Hematopoietic multipotent progenitor cell treated with erythropoietin and hydrocortisone succinate and interleukin-3 and kit ligand, for 6 days (in vitro differentiated cells): Measurements from ENCODE around the gene ZFHX2.
A peak's percentile ranks its signal among the peaks of the same experiment; 100 is the strongest.
"Not testable (repeated sequence)": the region's sequence is repeated elsewhere in the genome, so short reads cannot be mapped to it uniquely, and the experiment has no call there.

Experiments
- DNase-seq: peaks from one replicate; pipeline ENCODE4 v3.0.0-alpha.2; 2015

Gene ZFHX2

DNA sequence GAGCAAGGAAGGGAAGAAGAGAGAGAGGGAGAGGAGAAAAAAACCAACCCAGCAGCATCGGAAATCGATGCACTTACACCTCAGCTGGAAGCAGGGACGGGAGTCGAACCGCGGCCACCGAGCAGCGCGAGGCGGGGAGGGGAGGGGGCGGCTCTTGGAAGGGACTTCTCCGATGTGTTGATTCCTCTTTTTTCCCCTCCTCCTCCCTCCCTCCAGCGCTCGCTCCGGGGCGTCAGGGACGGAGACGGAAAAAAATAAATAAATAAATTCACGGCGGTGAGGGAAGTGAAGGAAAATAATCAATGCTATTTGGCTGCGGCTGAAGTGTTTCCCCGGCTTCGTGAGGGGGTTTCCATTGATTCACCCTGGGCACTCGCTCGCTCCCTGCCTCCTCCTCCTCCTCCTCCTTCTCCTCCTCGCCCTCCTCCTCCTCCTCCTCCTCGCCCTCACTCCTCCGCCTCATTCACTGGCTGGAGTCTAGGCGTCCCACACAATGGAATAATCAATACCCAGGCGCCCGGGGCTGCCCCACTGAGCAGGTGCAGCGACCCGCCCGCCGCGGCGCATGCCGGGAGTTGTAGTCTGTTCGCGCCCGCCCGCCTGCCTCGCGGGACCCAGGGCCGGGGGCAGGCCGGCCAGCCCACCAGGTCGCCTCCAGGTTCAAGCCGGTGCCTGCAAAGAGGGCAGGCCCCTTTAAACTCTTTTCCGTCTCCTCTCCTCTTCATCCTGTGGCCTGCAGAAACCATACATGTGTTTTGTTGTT is at the start of gene ZFHX2:
Gene ZFHX2 (minus strand): TSS at position 500 of the 763 bp plus-strand sequence. CDS start 16,440 bp downstream, outside the sequence.
- peak; percentile 85 for DNase-seq

DNA sequence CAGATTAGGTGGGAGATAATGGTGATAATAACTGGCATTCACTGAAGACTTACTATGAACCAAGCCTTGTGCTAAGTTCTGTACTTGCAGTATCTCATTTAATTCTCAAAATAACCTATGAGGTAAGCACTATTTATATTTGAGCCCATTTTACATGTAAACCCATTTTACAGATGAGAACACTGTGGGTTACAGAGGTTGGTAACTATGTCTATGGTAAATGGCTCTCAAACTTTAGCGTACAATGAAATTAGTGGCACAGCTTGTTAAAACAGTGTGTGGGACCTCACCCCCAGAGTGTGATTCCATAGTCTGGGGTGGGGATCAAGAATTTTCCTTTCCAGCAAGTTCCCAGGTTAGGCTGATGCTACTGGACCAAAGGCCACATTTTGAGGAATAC is 49.2 kb upstream of the ZFHX2 start:
- no peak for DNase-seq

DNA sequence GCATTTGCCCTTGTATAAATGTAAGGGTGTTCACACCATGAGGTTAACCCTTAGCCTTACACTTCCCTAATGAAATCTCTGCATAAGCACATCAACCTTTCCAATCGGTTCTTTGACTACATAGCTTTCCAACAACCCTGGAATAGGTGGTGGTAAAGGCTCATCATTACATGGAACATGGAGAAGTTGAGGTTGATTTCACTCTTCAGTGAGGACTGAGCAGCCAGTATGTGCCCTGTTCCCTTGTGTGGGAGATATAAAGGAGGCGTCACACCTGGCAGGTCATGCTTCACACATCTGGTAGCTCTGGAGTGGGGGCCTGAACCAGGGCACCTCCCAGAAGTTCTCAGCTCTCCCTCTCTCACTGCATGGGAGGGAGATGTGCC is 48.8 kb upstream of the ZFHX2 start:
- no peak for DNase-seq

DNA sequence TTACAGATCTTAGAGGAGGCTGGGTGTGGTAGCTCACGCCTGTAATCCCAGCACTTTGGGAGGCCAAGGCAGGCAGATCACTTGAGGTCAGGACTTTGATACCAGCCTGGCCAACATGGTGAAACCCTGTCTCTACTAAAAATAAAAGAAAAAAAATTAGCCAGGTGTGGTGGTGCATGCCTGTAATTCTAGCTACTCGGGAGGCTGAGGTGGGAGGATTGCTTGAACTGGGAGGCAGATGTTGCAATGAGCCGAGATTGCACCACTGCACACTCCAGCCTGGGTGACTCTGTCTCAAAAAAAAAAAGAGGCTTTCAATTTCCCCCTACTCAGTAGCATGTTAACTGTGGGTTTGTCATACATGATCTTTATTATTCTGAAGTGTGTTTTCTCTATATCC is 42.6 kb upstream of the ZFHX2 start:
- not testable (repeated sequence) for DNase-seq

- no peak for DNase-seq
Observed at GRCh38 chr14:23590198-23590597, 38.6 kb upstream of the ZFHX2 start.

GRCh38 chr14:23589606-23590005 is 38.0 kb upstream of the ZFHX2 start:
- no peak for DNase-seq

DNA sequence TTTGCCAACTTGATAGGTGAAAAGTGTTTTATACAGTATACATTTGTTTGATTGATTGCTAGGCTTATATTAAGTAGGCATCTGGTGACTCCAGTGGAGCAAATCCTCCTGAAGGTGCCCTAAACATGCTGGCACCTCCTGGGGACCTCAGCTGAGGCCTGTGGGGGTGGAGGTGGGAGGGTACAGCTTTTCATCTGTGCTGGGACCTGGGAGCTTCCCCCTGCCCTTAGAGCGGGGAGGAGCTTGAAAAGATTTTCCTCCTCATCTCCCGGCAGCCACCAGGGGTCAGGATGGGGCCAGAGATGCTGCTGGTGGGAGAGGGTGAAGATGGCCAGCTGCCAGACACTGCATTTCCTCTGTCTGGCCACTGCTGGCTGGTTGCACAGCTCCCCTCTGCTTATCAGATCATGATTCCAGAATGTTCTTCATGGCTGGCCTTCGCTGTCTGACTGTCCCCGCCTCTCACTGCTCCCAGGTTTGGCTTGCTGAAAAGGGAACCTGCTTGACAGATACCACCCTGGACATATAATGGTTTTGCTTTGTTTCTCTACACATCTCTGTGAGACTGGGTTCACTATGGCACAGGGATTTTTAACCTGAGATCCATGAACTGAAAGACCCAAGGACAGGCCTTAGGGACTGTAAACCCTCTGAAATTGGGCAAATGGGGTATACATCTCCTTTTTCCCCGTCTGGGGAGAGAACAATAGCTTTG is 37.5 kb upstream of the ZFHX2 start:
- peak; percentile 93 for DNase-seq

GRCh38 chr14:23584527-23585203 is 33.1 kb upstream of the ZFHX2 start:
- not testable (repeated sequence) for DNase-seq

- DNase-seq: not testable (repeated sequence)
Observed at GRCh38 chr14:23583761-23584526, 32.4 kb upstream of the ZFHX2 start.

GRCh38 chr14:23582906-23583760 is 31.6 kb upstream of the ZFHX2 start:
- no peak for DNase-seq

DNA sequence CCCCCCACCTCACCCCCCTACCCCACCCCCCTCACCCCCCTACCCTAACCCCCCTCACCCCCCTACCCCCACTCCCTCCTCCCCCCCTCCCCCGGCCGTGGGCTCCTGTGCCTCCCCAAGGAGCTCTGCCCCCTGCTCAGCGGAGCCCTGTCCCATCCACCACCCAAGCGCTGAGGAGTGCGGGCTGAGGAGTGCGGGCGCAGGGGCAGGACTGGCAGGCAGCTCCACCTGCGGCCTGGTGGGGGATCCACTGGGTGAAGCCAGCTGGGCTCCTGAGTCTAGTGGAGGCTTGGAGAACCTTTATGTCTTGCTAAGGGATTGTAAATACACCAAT is 29.4 kb upstream of the ZFHX2 start:
- DNase-seq: no peak

GRCh38 chr14:23580152-23580926 is 28.8 kb upstream of the ZFHX2 start:
- DNase-seq: no peak

- DNase-seq: no peak
Observed at GRCh38 chr14:23579739-23580138, 28.2 kb upstream of the ZFHX2 start.

DNA sequence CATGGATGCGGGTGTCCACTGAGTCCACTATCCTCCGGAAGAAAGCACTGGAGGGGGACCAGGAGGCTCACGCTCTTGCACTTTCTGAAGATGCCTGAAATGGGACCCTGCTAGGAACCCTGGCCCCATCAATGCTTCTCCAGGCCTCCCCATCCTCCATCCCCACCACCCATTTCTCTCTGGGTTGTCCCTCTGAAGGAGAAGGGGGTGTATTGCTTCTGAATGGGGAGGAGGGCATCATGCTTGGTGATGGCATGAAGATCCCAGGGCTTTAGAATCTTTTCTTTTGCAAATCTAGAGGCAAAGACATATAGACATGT is 27.7 kb upstream of the ZFHX2 start:
- DNase-seq: no peak

DNA sequence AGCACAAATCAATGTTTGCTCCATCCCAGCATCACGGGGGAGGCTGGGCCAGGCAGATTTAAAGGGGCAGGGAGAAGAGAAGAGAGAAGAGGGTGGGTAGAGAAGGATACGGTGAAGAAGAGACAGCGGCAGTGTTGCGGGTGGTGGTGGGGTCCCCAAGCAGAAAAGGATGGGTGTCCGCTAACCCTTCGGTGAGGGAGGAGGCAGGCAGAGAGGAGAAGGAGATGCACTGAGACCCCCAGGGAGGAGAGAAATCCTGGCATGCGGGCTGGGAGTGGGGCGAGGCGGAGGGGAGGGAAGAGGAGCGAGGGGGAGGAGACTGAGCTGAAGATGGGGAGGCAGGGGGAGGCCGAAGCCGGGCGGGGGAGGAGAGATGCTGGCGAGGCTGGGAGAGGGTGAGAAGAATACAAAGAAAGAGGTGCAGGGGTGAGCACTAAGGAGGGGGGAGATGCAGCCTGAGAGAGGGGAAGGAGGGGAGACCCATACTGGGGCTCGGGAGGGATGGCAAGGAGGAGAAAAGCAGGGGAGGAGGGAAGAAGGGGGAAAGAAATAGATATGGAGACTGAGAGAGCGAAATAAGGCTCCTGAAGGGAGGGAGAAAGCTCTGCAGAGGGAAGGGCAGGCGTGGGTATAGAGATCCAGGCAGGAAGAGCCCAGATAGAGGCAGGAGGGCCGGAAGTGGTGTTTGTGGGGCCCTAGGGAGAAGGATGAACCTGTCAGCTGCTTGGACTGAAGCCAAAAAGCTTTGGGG is 27.2 kb upstream of the ZFHX2 start, which contains the start of gene JPH4:
Gene JPH4 (minus strand): TSS at position 231 of the 751 bp plus-strand sequence. CDS start 1,337 bp downstream, outside the sequence.
- no peak for DNase-seq

GRCh38 chr14:23577710-23578392 is 26.3 kb upstream of the ZFHX2 start:
- no peak for DNase-seq

- no peak for DNase-seq
Observed at GRCh38 chr14:23577004-23577681, 25.6 kb upstream of the ZFHX2 start.

- DNase-seq: no peak
Observed at GRCh38 chr14:23573384-23574015, 21.9 kb upstream of the ZFHX2 start.

GRCh38 chr14:23572836-23573235 is 21.3 kb upstream of the ZFHX2 start:
- peak; percentile 63 for DNase-seq
